GM18499 (cell line): ENCODE results near the gene LDLRAD3.

ENCODE experiments used
- ATAC-seq: cut with Tn5 transposase; IDR thresholded peaks from one replicate; pipeline ENCODE4 v1.9.1; 2021; ENCODE audit warnings: moderate number of reproducible peaks; ENCODE audit not compliant: insufficient read depth, unreplicated experiment

The LDLRAD3 gene

GRCh38 chr11:35927104-35927503 is 16.8 kb upstream of the LDLRAD3 start:
- no peak for ATAC-seq

- ATAC-seq: no peak
These were observed 16.2 kb upstream of the LDLRAD3 start for GRCh38 chr11:35927682-35928081.

- ATAC-seq: no peak
These were observed 15.0 kb upstream of the LDLRAD3 start for GRCh38 chr11:35928688-35929395.

GRCh38 chr11:35930466-35930865 is 13.4 kb upstream of the LDLRAD3 start:
- ATAC-seq: no peak

- ATAC-seq: no peak
These were observed 11.7 kb upstream of the LDLRAD3 start for GRCh38 chr11:35932121-35932520.

- ATAC-seq: no peak
These were observed 11.1 kb upstream of the LDLRAD3 start for GRCh38 chr11:35932681-35933319.

GRCh38 chr11:35933320-35933871 is 10.5 kb upstream of the LDLRAD3 start:
- ATAC-seq: no peak

- no peak for ATAC-seq
These were observed 9.6 kb upstream of the LDLRAD3 start for GRCh38 chr11:35934271-35934670.

GRCh38 chr11:35934981-35935380 is 8.9 kb upstream of the LDLRAD3 start:
- no peak for ATAC-seq

- ATAC-seq: no peak
These were observed 8.5 kb upstream of the LDLRAD3 start for GRCh38 chr11:35935390-35935789.

GRCh38 chr11:35937111-35937510 is 6.8 kb upstream of the LDLRAD3 start:
- ATAC-seq: no peak

GRCh38 chr11:35937700-35938099 is 6.2 kb upstream of the LDLRAD3 start:
- ATAC-seq: no peak

- ATAC-seq: no peak
These were observed 5.6 kb upstream of the LDLRAD3 start for GRCh38 chr11:35938231-35938630.

GRCh38 chr11:35943309-35943708 is 553 bp upstream of the LDLRAD3 start:
- ATAC-seq: no peak

- no peak for ATAC-seq
These were observed 758 bp downstream of the LDLRAD3 start for GRCh38 chr11:35944503-35945136.

GRCh38 chr11:35945137-35945518 is 1.3 kb downstream of the LDLRAD3 start:
- ATAC-seq: no peak

GRCh38 chr11:35946766-35947165 is 2.9 kb downstream of the LDLRAD3 start:
- ATAC-seq: no peak

- ATAC-seq: no peak
These were observed 3.6 kb downstream of the LDLRAD3 start for GRCh38 chr11:35947437-35947836.

- no peak for ATAC-seq
These were observed 5.4 kb downstream of the LDLRAD3 start for GRCh38 chr11:35949242-35949641.

GRCh38 chr11:35950082-35950481 is 6.2 kb downstream of the LDLRAD3 start:
- ATAC-seq: no peak

GRCh38 chr11:35951680-35952079 is 7.8 kb downstream of the LDLRAD3 start:
- no peak for ATAC-seq
